Loucy (cell line): ENCODE measurements around the gene FRMD4A.

Experiments used
- EZH2phosphoT487 ChIP-seq: fragments of 200-600 bp; IDR thresholded peaks from 2 replicates; pipeline ENCODE4 v1.6.1; 2018; ENCODE audit warnings: antibody characterized with exemption, mild to moderate bottlenecking, moderate library complexity, borderline replicate concordance
- TF ChIP-seq, protein P1 (sequence below): fragments of 200-600 bp; sonication (generic); conservative IDR thresholded peaks from 2 replicates; pipeline ENCODE4 v1.5.1; 2014; ENCODE audit warnings: mild to moderate bottlenecking, antibody characterized with exemption, low read length

DNA sequence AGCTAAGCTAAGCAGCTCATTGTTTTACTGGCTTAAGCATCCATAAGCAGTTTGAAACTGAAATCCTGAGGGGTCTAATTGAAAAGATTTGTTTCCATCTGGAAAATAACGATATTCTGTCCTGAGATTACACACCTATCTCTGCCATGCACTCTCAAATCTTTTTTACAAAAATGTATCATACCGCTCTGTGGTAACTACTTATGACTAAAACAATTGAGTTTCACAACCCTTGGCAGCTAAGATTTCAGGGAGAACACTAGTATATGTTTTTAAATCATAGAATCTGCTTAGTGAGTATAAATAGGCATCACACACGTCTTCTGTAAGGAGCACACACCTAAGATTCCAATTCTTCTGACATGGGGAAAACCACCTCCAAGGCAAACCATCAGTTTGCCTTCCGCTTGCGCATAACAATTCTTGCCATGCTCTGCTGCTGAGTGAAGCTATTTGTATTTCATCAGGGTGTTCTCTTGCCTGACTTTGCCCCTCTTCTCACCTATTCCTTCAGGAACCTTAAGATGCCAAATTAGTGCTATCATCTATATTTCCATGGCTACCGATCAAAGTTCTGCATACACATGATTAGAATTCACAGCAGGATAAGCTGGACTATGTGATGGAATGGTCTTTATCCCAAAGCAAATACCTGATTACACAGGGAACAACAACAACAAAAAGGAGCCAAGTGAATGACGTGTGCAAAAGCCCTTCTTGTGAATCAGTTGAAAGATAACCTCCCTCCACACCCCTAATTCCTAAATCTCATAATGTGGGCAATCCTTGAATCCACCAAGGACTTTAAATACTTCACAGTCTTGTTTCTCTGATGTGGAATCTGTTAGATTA lies 703.0 kb downstream of the FRMD4A start:
- TF ChIP-seq, protein P1, sequence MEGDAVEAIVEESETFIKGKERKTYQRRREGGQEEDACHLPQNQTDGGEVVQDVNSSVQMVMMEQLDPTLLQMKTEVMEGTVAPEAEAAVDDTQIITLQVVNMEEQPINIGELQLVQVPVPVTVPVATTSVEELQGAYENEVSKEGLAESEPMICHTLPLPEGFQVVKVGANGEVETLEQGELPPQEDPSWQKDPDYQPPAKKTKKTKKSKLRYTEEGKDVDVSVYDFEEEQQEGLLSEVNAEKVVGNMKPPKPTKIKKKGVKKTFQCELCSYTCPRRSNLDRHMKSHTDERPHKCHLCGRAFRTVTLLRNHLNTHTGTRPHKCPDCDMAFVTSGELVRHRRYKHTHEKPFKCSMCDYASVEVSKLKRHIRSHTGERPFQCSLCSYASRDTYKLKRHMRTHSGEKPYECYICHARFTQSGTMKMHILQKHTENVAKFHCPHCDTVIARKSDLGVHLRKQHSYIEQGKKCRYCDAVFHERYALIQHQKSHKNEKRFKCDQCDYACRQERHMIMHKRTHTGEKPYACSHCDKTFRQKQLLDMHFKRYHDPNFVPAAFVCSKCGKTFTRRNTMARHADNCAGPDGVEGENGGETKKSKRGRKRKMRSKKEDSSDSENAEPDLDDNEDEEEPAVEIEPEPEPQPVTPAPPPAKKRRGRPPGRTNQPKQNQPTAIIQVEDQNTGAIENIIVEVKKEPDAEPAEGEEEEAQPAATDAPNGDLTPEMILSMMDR = no peak
- no peak for TF ChIP-seq EZH2phosphoT487
